C4-2B (cell line): ENCODE data around the gene LDLRAP1.

Experiments
- ZFX ChIP-seq: fragments of 450-650 bp; IDR thresholded peaks from 2 replicates; pipeline ENCODE4 v1.6.1; 2017
- TF ChIP-seq, protein P1 (sequence below): fragments of 450-650 bp; conservative IDR thresholded peaks from 2 replicates; pipeline ENCODE4 v1.5.1; 2017; ENCODE audit warnings: mild to moderate bottlenecking

DNA sequence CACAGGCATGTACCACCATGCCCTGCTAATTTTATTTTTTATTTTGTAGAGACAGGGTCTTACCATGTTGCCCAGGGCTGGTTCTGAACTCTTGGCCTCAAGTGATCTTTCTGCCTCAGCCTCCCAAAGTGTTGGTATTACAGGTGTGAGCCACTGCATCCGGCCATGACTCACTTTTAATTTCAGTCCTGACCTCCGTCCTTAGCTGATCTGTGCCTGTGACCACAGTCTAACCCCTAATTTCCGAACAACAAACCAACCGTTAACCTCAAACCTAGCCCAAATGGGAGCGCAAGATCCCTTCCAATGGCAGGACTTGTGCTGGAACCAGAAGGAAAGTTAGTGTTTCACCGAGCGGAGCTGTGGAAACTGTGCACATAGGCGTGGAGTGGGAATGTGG is 43.9 kb downstream of the LDLRAP1 start:
- TF ChIP-seq, protein P1, sequence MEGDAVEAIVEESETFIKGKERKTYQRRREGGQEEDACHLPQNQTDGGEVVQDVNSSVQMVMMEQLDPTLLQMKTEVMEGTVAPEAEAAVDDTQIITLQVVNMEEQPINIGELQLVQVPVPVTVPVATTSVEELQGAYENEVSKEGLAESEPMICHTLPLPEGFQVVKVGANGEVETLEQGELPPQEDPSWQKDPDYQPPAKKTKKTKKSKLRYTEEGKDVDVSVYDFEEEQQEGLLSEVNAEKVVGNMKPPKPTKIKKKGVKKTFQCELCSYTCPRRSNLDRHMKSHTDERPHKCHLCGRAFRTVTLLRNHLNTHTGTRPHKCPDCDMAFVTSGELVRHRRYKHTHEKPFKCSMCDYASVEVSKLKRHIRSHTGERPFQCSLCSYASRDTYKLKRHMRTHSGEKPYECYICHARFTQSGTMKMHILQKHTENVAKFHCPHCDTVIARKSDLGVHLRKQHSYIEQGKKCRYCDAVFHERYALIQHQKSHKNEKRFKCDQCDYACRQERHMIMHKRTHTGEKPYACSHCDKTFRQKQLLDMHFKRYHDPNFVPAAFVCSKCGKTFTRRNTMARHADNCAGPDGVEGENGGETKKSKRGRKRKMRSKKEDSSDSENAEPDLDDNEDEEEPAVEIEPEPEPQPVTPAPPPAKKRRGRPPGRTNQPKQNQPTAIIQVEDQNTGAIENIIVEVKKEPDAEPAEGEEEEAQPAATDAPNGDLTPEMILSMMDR = no peak
- TF ChIP-seq ZFX = no peak
